Stimulated activated CD4-positive, alpha-beta T cell treated with anti-CD3 and anti-CD28 coated beads, Interleukin-2, amount 100 ng/mL, for 4 hours (primary cell): ENCODE results near the gene SLC10A1.
"Not testable (repeated sequence)": the region's sequence is repeated elsewhere in the genome, so short reads cannot be mapped to it uniquely, and the experiment has no call there.

Experiments used
- DNase-seq: peaks from one replicate; pipeline ENCODE4 v3.0.0-alpha.2; 2020; ENCODE audit warnings: low read depth

Gene SLC10A1

DNA sequence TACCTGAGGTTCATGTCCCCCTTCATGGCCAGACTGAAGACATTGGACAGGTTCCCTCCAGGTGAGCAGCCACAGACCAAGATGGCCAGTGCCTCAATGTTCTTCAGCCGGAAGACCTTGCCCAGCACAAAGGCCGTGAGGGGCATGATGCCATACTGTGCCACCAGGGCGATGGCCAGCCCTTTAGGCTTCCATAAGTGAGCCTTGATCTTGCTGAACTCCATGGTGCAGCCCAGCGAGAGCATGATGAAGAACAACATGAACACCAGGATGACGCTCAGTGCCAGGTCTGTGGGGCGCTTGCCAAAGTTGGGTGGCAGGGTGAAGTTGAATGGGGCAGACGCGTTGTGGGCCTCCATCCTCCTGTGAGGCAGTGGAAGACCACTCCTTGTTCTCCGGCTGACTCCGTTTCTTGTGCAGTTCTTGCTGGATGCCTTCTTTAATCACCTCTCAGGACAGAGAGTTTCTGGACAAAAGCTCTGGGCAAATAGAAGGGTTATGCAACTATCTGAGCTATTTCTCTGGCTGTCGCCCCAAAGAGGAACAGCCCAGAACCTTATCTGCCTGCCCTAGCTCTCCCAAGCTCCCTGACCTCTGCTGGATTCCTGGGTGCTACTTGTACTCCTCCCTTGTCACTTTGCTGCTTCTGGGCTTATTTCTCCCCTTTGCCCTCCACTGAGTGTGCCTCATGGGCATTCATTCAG is at the start of gene SLC10A1:
Gene SLC10A1 (minus strand): TSS at position 445 of the 704 bp plus-strand sequence. CDS start 86 bp downstream, at position 359.
- DNase-seq: no peak

DNA sequence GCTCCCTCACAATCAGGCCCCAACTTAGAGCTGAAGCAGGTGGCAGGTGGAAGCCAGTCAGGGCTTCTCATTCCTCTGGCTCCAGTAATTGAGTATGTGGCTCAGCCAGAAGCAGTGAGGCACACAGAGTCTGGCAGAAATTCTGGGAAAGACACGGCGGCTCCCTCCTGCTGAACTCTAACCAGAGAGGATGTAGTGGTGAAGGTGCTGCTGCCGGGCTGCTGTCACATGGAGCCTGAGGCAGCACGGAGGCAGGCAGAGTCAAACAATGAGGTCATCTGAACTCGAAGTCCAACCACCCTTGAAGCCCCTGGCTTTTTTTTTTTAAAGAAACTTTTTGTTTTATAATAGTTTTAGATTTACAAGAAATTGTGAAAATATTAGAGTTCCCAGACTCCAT is 48.7 kb upstream of the SLC10A1 start:
- DNase-seq: no peak

DNA sequence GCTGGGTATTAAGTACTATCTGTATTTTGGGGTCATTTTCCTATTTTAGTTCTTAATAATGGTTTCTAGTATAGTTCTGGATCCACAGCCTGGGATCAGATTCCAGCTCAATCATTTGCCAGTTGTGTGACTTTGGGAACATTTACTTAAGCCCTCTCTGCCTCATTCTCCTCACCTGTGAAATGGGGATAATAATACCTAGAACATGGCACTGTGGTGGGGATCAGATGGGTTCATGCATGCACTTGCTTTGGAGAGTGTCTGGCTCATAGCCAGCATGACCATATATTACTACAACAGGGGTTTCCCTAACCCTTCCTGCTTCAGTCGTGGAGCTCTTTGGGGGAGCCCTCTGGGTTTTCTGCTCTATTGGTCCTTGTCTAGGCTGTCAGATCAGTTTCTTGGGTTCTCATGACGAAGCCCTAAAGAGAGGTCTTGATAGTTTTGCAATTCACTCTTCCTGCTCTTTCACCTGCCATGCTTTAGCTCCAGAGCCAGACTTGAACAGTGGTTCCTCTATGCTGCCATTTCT is 48.1 kb upstream of the SLC10A1 start:
- DNase-seq: no peak

DNA sequence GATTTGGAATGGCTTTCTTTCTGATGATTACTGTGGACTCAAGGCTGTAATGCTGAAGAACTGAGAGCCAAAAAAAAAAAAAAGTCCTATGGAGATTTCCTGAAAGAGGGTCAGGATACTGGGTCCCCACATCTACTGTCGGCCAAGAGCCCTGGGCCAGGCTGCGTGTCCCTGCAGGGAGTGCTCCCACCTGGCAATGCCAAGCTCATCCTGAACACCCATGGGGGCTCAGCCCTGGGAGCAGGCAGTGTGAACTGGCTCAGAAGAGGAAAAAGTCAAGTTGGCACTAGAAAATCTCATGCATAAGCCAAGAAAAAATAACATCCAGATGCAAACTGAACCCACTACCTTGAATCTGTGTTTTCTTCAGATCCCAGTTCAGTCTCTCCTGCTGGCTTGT is 47.1 kb upstream of the SLC10A1 start:
- no peak for DNase-seq

DNA sequence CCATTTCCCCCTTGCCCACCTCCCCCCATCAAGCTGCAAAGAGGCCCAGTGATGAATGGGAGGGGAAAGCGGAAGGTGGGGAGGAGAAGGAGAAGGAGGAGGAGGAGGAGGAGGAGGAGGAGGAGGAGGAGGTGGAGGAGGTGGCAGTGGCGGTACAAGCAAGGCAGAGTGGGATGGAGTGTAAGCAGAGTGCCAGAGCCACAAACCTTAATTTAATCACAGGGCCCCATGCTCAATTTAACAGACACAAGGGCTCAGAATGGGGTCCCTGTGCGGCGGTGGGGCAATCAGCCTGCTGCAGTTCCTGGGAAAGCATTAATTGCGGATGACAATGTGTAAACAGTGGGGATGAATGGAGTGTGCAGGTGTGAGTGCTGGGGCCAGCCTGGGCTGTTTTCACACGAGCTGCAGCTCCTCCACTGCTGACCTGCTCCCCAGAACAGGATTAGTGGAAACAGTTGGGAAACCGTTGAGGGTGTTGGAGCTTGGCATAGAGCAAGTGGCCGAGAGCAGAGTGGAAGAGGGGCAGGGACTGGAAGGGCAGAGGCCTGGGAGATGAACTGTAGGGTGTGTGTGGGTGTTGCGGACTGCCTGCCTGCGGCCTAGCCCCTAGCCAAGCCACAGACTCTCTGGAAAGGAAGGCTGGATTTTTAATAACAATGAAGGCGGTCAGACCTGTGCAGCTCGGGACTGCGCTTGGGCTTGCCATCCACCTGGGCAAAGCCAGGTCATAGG is 45.8 kb upstream of the SLC10A1 start:
- DNase-seq: no peak

DNA sequence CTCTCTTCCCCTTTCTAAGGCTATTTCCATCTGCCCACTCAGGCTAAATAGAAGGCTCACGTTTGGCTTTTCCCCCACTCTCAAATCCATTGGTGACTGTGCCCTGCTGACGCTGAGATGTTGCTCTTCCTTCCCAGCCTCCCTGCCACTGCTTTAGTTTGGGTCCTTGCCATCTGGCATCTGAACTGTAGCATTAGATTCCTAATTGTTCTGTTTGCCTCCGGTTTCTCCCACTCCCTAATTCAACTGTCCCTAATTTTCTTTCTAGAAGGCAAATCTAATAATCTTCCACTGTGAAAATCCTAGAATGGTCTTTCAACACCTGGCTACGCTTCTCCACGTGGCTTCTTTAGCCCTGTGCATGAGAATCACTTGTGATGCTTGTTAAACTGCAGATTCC is 44.6 kb upstream of the SLC10A1 start:
- DNase-seq: no peak

DNA sequence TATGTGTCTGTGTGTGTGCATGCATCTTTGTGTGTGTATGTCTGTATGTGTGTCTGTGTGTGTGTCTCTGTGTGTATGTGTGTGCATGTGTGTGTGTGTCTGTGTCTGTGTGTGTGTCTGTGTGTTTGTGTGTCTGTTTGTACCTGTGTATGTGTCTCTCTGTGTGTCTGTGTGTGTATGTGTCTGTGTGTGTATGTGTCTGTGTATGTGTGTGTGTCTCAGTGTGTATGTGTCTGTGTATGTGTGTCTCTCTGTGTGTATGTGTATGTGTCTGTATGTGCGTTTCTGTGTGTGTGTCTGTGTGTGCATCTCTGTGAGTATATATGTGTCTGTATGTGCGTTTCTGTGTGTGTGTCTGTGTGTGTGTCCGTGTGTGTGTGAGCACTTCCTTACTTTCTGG is 42.6 kb upstream of the SLC10A1 start:
- no peak for DNase-seq

DNA sequence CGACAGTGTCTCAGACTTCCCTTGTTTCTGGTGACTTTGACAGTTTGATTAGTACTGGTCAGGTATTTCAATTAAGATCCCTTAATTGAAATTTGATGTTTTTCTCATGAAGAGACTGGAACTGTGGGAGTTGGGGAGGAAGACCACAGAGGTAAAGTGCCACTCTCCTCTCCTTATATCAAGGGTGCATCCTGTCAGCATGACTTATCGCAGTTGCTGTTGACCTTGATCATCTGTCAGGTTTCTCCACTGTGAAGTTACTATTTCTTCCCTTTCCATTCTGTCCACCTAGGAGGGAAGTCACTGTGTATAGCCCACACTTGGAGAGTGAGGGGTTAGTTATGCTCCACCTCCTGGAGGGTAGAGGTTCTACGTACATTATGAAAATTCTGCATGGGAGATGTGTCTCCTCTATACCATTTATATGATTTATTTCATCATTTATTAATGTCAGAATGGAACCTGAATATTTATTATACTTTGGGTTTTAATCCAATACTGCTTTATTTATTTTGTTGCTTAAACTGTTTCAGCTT is 41.9 kb upstream of the SLC10A1 start:
- no peak for DNase-seq

DNA sequence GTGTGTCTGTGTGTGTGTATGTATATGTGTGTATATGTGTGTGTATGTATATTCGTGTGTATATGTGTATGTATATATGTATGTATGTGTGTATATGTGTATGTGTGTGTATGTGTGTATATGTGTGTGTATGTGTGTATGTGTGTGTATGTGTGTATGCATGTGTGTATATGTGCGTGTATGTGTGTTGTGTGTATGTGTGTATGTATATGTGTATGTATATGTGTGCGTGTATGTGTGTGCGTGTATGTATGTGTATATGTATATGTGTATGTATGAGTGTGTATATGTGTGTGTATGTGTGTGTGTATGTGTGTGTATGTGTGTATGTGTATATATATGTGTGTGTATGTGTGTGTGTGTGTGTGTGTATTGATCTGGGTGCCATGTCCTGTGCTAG is 31.8 kb upstream of the SLC10A1 start:
- DNase-seq: no peak

DNA sequence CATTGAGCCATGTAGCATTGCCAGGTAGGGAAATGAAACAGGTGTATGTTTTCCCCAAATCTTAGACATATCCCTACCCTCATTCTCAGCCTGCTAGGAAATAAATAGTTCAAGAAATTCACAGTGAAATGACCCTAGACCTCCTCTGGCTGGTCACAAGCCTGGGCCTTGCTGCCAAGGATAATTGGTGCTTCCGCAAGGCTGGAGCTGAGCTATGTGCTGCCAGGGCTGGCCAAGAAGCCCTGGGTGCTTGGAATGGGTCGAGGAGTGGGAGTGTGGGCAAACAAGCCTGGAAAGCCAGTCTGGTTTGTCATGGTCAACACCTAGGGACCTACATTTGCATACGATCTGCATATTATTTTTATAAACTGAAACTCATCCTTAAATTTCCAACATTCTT is 31.3 kb upstream of the SLC10A1 start:
- DNase-seq: no peak

DNA sequence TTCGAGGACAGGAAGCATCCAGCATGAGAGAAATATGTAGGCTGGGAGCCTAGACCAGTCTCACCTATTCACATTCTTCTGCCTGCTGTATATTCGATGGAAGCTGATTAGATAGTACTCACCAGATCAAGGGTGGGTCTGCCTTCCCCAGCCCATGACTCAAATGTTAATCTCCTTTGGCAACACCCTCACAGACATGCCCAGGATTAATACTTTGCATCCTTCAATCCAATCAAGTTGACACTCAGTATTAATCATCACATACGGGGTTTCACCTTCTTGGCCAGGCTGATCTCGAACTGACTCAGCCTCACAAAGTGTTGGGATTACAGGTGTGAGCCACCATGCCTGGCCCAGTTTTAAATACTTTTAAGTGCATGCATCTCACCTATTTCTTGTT is 30.5 kb upstream of the SLC10A1 start:
- DNase-seq: no peak

DNA sequence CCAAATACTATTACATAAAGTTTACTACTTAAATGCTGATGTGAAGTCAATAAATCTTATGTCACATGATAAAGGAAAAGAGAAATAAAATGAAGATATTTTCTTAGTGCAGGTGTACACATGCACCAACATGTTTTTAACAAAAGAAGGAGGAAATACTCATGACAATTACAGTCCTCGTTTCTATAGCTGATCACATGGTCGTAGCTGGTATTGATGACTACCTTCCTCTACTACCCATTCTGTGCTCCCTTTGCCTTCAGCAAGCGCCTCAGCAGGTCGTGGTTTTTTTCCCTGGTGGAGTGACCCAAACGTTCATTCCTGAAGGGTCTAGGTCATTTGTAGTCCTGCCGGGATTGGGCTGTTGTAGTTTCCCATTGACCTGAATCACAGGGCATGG is 25.4 kb upstream of the SLC10A1 start:
- DNase-seq: no peak

DNA sequence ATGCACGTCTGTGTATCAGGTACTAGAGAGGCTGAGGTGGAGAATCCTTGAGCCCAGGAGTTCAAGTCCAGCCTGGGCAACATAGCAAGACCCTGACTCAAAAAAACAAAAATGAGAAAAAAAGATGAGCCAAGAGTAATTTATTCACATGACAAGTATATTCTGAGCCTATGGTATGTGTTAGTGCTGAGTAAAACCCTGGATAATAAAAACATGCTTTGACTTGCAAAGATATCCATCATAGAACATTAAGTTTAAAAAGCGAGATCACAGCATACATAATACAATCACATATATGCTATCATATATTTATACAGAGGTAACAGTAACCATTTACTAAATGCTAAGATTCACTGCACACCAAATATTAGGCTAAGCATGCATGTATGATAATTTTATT is 23.9 kb upstream of the SLC10A1 start:
- DNase-seq: no peak

DNA sequence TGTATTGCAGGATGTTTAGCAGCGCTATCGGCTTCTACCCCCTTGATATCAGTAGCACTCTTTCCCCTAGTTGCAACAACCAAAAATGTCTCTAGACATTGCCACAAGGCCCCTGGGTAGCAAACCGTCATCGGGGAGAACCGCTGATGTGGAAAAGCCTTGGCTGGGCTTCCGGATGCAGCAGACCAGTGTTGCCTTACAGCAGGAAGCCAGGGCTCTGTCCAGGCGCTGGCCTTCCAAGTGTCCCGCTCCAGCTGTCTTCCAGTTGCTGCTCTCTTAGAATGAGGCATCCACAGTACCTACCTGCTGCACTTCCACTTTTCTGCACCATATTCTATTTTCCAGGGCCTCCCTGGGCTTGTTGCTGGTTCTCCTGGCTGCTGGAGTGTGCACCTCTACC is 22.6 kb upstream of the SLC10A1 start:
- no peak for DNase-seq

DNA sequence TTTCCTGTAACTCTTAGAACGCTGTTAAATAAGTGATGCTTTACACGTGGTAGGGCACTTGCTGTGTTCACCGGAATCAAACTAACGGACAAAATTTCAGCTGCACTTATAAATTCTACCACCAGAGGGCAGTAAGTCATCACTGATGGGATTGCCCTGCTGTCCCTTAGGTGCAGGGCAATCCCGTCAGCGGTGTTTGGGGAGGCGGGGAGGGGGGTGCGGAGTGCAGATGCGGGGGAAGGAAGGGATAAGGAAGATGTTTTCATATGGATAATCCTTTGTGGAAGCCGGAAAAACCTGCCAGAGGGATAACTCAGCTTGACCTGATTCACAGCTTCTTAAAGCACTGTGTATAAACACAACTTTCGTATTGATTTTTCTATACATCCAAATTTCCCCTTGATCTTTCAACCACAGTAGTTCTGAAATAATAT is 21.7 kb upstream of the SLC10A1 start:
- DNase-seq: peak; percentile 15

DNA sequence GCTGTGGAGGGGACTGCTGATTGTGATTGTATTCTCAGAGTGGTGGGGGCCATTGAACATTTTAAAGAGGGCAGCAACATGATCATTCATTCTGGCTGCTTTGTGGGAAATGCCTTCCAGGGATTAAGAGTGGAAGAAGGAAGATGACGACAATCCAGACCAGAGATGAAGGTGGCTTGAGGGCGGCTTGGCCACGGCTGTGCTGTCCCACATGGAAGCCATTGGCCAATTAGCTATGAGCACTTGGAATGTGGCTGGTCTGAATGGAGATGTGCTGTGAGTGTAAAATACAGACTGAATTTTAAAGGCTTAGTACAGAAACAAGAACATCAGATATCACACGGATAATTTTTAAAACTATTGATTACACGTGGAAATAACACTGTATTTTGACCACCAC is 19.2 kb upstream of the SLC10A1 start:
- no peak for DNase-seq

DNA sequence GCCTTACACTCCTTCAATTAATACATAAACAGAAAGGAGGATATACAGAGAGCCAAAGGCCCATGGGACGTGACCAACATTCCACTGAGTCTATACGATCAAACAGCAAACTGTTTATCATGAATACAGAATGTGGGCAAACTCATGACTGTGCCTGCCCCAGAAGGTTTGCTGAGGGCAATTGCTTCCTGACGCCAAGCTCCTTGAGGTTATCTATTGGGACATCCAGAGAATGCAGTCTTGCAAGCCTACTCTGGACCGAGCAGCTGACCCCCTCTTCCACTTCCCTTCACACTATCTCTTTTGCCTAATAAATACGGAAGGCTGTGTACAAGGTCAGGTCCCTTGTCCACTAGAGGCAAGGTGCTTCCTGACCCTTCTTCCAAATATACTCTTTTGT is 18.5 kb upstream of the SLC10A1 start:
- DNase-seq: no peak

DNA sequence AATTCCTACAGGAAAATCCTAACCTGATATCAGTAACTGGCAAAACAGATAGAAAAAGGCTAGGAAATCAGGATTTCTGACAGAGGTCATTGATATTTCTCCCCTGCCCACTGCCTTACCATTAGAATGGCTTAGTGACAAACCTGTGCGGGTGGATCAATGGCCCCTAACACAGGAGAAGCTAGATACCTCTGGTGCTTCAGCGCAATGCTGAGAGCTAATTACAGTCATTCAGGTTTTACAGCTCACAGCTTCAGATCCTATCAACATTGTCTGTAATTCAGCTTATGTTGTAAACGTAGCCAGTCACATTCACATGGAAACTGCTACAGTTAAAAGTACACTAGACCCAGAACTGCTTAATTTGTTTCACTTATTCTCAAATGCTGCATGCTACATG is 17.4 kb upstream of the SLC10A1 start:
- DNase-seq: no peak

DNA sequence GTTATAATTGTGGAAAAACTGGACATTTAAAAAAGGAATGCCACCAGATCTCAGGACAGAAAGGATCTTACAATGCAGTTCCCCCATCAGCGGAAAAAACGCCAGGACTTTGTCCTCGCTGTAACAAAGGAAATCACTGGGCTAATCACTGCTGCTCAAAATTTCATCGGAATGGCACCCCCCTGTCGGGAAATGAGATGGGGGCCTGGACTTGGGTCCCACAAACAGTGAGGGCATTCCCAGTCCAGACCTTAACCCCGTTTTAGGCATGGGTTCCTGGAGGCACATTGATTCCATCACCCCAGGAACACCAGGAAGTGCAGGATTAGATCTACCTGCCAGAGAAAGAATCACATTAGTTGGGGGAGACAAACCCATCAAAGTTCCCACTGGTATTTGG is 16.3 kb upstream of the SLC10A1 start:
- DNase-seq: not testable (repeated sequence)

DNA sequence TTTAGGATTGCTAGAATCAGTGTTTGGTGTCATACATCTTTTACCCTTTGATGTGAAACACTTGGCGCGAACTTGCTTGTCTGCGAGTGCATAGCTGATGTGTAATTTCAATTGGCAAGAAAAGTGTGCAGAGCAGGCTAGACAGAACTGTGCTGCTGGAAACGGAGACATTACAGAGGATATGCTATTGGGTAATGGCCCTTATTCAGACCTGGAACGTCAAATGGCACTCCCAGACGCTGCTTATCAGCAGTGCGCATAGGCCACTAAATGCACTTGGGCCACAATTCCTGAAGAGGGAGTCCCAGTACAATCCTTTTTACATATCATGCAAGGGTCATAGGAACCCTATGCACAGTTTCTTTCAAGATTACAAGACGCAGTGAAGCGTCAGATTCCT is 15.7 kb upstream of the SLC10A1 start:
- DNase-seq: no peak

DNA sequence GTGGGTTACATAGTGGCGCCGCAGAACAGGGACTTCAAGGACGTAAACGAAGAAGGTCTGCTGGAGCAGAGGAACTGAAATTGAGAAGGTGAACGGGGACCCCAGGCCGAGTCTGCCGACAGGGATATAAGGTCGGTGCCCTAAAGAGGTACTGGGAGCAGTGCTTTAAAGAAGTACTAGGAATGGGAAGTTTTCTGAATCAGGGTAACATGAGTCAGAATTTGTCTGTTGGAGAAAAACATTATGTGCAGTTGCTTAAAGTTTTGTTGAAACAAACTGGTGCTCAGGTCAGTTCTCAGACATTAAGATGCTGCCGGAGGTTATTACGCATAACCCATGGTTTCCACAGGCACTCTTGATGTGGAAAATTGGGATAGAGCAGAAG is 14.8 kb upstream of the SLC10A1 start:
- no peak for DNase-seq

DNA sequence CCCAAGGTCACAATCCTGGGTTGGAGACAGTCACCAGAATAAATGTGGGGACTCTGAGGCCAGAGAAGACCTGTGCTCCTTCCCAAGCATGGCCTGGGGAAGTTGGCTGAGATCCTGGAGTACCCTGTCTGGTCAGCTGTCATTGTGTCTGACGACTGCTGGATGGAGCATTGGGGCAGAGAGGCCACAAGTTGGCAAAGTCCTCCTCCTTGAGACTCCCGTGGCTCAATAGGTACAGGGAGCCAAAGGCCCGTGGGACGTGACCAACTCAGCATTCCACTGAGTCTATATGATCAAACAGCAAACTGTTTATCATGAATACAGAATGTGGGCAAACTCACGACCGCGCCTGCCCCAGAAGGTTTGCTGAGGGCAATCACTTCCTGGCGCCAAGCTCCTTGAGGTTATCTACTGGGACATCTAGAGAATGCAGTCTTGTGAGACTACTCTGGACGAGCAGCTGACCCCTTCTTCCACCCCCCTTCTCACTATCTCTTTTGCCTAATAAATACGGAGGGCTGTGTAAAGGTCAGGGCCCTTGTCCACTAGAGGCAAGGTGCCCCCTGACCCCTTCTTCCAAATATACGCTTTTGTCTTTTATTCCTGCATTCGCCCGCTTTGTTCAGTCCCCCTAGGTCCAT is 14.3 kb upstream of the SLC10A1 start:
- DNase-seq: no peak
